Breast epithelium (tissue), 4 donors: ENCODE measurements around the gene UGT1A10. TPM values are rescaled to one million over a fixed set of nuclear protein-coding genes. Genes with fewer than 3 reads are reported as not detected.

Experiments used
- DNase-seq, 2 donors: peaks; one replicate each; pipeline ENCODE4 v3.0.0-alpha.2; 2019; ENCODE audit warnings: low spot score in 2 of 2
- H3K27ac ChIP-seq, 2 donors: fragments of 200-600 bp; sonication (generic) in 1 of 2; one replicate each; pipeline ENCODE4 v1.5.1; 2016 to 2019; ENCODE audit warnings: mild to moderate bottlenecking in 1 of 2
- H3K27me3 ChIP-seq, 2 donors: fragments of 200-600 bp; sonication (generic) in 1 of 2; one replicate each; pipeline versions ENCODE4 v1.5.1 to v1.6.0; 2017 to 2019; ENCODE audit warnings: control low read depth in 1 of 2, mild to moderate bottlenecking in 1 of 2
- H3K36me3 ChIP-seq: fragments of 200-600 bp; one replicate; pipeline ENCODE4 v1.5.1; 2019
- H3K4me1 ChIP-seq, 2 donors: fragments of 200-600 bp; sonication (generic); one replicate each; pipeline ENCODE4 v1.5.1; 2016 to 2019; ENCODE audit warnings: control low read depth in 1 of 2
- H3K4me3 ChIP-seq, 3 donors: fragments of 200-600 bp; sonication (generic); 1 replicate in 2 of 3; 2 replicates in 1 of 3; pipeline ENCODE4 v1.5.1; 2016 to 2019; ENCODE audit warnings: mild to moderate bottlenecking in 3 of 3, moderate library complexity in 2 of 3
- H3K9me3 ChIP-seq, 2 donors: fragments of 200-600 bp; sonication (generic) in 1 of 2; one replicate each; pipeline ENCODE4 v1.5.1; 2016 to 2019; ENCODE audit warnings: control low read depth in 1 of 2
- CTCF ChIP-seq, 3 donors: fragments of 450-650 bp; IDR thresholded peaks; one replicate each; pipeline ENCODE4 v1.5.1; 2016 to 2017; ENCODE audit warnings: antibody characterized with exemption in 3 of 3, mild to moderate bottlenecking in 3 of 3, moderate library complexity in 3 of 3
- POLR2A ChIP-seq: fragments of 450-650 bp; IDR thresholded peaks from one replicate; pipeline ENCODE4 v1.6.1; 2016; ENCODE audit warnings: antibody characterized with exemption, mild to moderate bottlenecking, moderate library complexity
- POLR2AphosphoS5 ChIP-seq, 3 donors: sonication (generic); formaldehyde crosslinking; IDR thresholded peaks; one replicate each; pipeline ENCODE4 v1.6.1; 2017; ENCODE audit warnings: antibody characterized with exemption in 3 of 3
- intact Hi-C: fragments of 100-400 bp; cut with DNase I; formaldehyde crosslinking; loops from one replicate; pipeline ENCODE4 v1.15.1; 2023; ENCODE audit warnings: low total_unique reads
- total RNA-seq, 3 donors: library from RNA; depleted of rRNA; stranded (reverse); fragments of >200 nt; gene quantifications; one replicate each; pipeline ENCODE4 v1.1.0, GENCODE V29; 2016

UGT1A10 gene
- total RNA-seq, 3 donors from 2014 or later, result not detected

- Histone ChIP-seq H3K4me1 (no peaks in the 10 kb centered on the region), H3K27me3 (no peaks in the 10 kb centered on the region), H3K9me3 (no peaks in the 10 kb centered on the region), H3K4me3 (no peak overlapping the region), H3K36me3 (no peaks in the 10 kb centered on the region), H3K27ac (no peak overlapping the region)
- intact Hi-C loops, result no loop called here
- no peak for TF ChIP-seq POLR2AphosphoS5 (IDR thresholded peaks at IDR 0.05)
- no peak for TF ChIP-seq POLR2A
- no peak for TF ChIP-seq CTCF (IDR thresholded peaks at IDR 0.05)
- DNase-seq, result no peak
These were observed 35.9 kb upstream of the UGT1A10 start for GRCh38 chr2:233600386-233600785.

- TF ChIP-seq POLR2A, result no peak
- TF ChIP-seq CTCF (IDR thresholded peaks at IDR 0.05), result no peak
- no peak for TF ChIP-seq POLR2AphosphoS5 (IDR thresholded peaks at IDR 0.05)
- no peaks in the 10 kb centered on the region for H3K36me3 ChIP-seq
- no peak overlapping the region for H3K27ac ChIP-seq
- DNase-seq, result no peak
- H3K9me3 ChIP-seq, result no peaks in the 10 kb centered on the region
- no peaks in the 10 kb centered on the region for H3K27me3 ChIP-seq
- intact Hi-C loops, result no loop called here
- no peaks in the 10 kb centered on the region for H3K4me1 ChIP-seq
- no peak overlapping the region for H3K4me3 ChIP-seq
These were observed 34.2 kb upstream of the UGT1A10 start for GRCh38 chr2:233602076-233602475.

GRCh38 chr2:233603520-233603919, 32.7 kb upstream of the UGT1A10 start:
- no peak for DNase-seq
- intact Hi-C loops, result no loop called here
- Histone ChIP-seq H3K4me3 (no peak overlapping the region), H3K9me3 (no peaks in the 10 kb centered on the region), H3K27ac (no peak overlapping the region), H3K36me3 (no peaks in the 10 kb centered on the region), H3K4me1 (no peaks in the 10 kb centered on the region), H3K27me3 (no peaks in the 10 kb centered on the region)
- TF ChIP-seq CTCF (IDR thresholded peaks at IDR 0.05), result no peak
- no peak for TF ChIP-seq POLR2AphosphoS5 (IDR thresholded peaks at IDR 0.05)
- no peak for TF ChIP-seq POLR2A

- Histone ChIP-seq H3K36me3 (no peaks in the 10 kb centered on the region), H3K27ac (no peak overlapping the region), H3K9me3 (no peaks in the 10 kb centered on the region), H3K27me3 (no peaks in the 10 kb centered on the region), H3K4me1 (no peaks in the 10 kb centered on the region), H3K4me3 (no peak overlapping the region)
- intact Hi-C loops, result no loop called here
- no peak for DNase-seq
- TF ChIP-seq POLR2A, result no peak
- TF ChIP-seq CTCF (IDR thresholded peaks at IDR 0.05), result no peak
- TF ChIP-seq POLR2AphosphoS5 (IDR thresholded peaks at IDR 0.05), result no peak
These were observed 31.4 kb upstream of the UGT1A10 start for GRCh38 chr2:233604826-233605225.

GRCh38 chr2:233605680-233606079, 30.6 kb upstream of the UGT1A10 start:
- Histone ChIP-seq H3K9me3 (peaks cover 0 to 4% of the 10 kb centered on the region in 2 donors), H3K36me3 (no peaks in the 10 kb centered on the region), H3K4me1 (no peaks in the 10 kb centered on the region), H3K27me3 (no peaks in the 10 kb centered on the region), H3K27ac (no peak overlapping the region), H3K4me3 (no peak overlapping the region)
- TF ChIP-seq POLR2A (no peak), POLR2AphosphoS5 (IDR thresholded peaks at IDR 0.05) (no peak), CTCF (IDR thresholded peaks at IDR 0.05) (no peak)
- intact Hi-C loops, result no loop called here
- DNase-seq, result no peak
